Small intestine (tissue), 7 donors: ENCODE measurements around the gene CDT1. TPM values are rescaled to one million over a fixed set of nuclear protein-coding genes. Genes with fewer than 3 reads are reported as not detected.
"Not testable (repeated sequence)": the region's sequence is repeated elsewhere in the genome, so short reads cannot be mapped to it uniquely, and the experiment has no call there.

Experiments
- DNase-seq, 2 donors: peaks; one replicate each; pipeline versions ENCODE4 v3.0.0 to v3.0.0-alpha.2; 2013
- FAIRE-seq: peaks from 2 replicates; lab custom pipeline; 2012; peaks lifted over from hg19 to GRCh38; lab: Jason Lieb, UNC
- H3K27ac ChIP-seq, 3 donors: one replicate each; pipeline ENCODE4 v1.5.1; 2013; ENCODE audit warnings: low read length in 2 of 3, mild to moderate bottlenecking in 2 of 3, control low read depth in 1 of 3, inconsistent platforms in 1 of 3, low read depth in 1 of 3, moderate library complexity in 1 of 3
- H3K27me3 ChIP-seq, 3 donors: one replicate each; pipeline ENCODE4 v1.6.1; 2013; ENCODE audit warnings: low read length in 3 of 3, inconsistent platforms in 1 of 3; ENCODE audit not compliant: control insufficient read depth in 3 of 3, insufficient read depth in 3 of 3
- H3K36me3 ChIP-seq, 3 donors: one replicate each; pipeline ENCODE4 v1.6.1; 2013; ENCODE audit warnings: low read length in 3 of 3, inconsistent platforms in 1 of 3, low read depth in 1 of 3, mild to moderate bottlenecking in 1 of 3, moderate library complexity in 1 of 3; ENCODE audit not compliant: control insufficient read depth in 3 of 3, insufficient read depth in 2 of 3
- H3K4me1 ChIP-seq, 3 donors: one replicate each; pipeline ENCODE4 v1.6.1; 2013; ENCODE audit warnings: low read length in 2 of 3, inconsistent platforms in 1 of 3, low read depth in 1 of 3, mild to moderate bottlenecking in 1 of 3, moderate library complexity in 1 of 3; ENCODE audit not compliant: control insufficient read depth in 3 of 3, insufficient read depth in 2 of 3
- H3K4me3 ChIP-seq, 3 donors: one replicate each; pipeline ENCODE4 v1.5.1; 2013; ENCODE audit warnings: low read length in 3 of 3, control low read depth in 1 of 3, inconsistent platforms in 1 of 3, low read depth in 1 of 3, mild to moderate bottlenecking in 1 of 3, moderate library complexity in 1 of 3
- H3K9me3 ChIP-seq, 2 donors: one replicate each; pipeline ENCODE4 v1.6.1; 2013; ENCODE audit warnings: low read depth in 1 of 2, low read length in 1 of 2; ENCODE audit not compliant: control insufficient read depth in 2 of 2, insufficient read depth in 1 of 2
- WGBS, 3 donors: extraction: QIAGEN DNeasy Blood & Tissue Kit; methylation state at CpG; one replicate each; pipeline ENCODE4 v1.1.7; 2013; 5-methylcytosine and 5-hydroxymethylcytosine counted together
- polyA plus RNA-seq, 4 donors: library from polyadenylated mRNA; stranded (reverse) in 3 of 4; unstranded in 1 of 4; fragments of 200-250 nt in 3 of 4; fragments of 120-200 nt in 1 of 4; gene quantifications; one replicate each; pipeline versions ENCODE4 v1.2.1 to v1.2.3, GENCODE V29; 2013
- donor health status: healthy with polysubstance abuse.
- donor health status: control.
- donor health status: control.
- donor health status: Bipolar disorder and iron deficiency.
- donor health status: healthy.

CDT1 gene
- polyA plus RNA-seq, 4 donors: 1.1 to 16.7 (median 9.0) TPM

GRCh38 chr16:88783391-88784073 is 20.1 kb upstream of the CDT1 start:
- peak overlapping the region; percentile 55 to 91 (median 73) for H3K4me3 ChIP-seq
- no peaks in the 10 kb centered on the region for H3K9me3 ChIP-seq
- WGBS, 3 donors: 22 to 48% (median 47%) methylated on average over 27 of the region's 27 CpGs
- FAIRE-seq (no peak), DNase-seq (no peak)
- H3K4me1 ChIP-seq: peaks cover 3 to 53% (median 20%) of the 10 kb centered on the region in 3 donors
- no peaks in the 10 kb centered on the region for H3K27me3 ChIP-seq
- H3K36me3 ChIP-seq: peaks cover 0 to 16% (median 0%) of the 10 kb centered on the region in 3 donors
- peak overlapping the region; percentile 55 to 83 (median 71) for H3K27ac ChIP-seq

- no peaks in the 10 kb centered on the region for H3K9me3 ChIP-seq
- DNase-seq: peak; percentile 55 to 84
- no peaks in the 10 kb centered on the region for H3K27me3 ChIP-seq
- peak overlapping the region; percentile 55 to 91 (median 73) for H3K4me3 ChIP-seq
- H3K4me1 ChIP-seq: peaks cover 3 to 53% (median 20%) of the 10 kb centered on the region in 3 donors
- peaks cover 0 to 16% (median 0%) of the 10 kb centered on the region in 3 donors for H3K36me3 ChIP-seq
- H3K27ac ChIP-seq: peak overlapping the region; percentile 55 to 83 (median 71)
- no peak for FAIRE-seq
- WGBS, 3 donors: 2 to 6% (median 4%) methylated on average over 35 to 74 of the region's 74 CpGs
These were observed 19.3 kb upstream of the CDT1 start for GRCh38 chr16:88784074-88784855.

- Histone ChIP-seq H3K4me3 (peak overlapping the region in 2 of 3 donors; percentile 73 to 91), H3K9me3 (no peaks in the 10 kb centered on the region), H3K4me1 (peaks cover 3 to 48% (median 17%) of the 10 kb centered on the region in 3 donors), H3K36me3 (peaks cover 0 to 14% (median 0%) of the 10 kb centered on the region in 3 donors), H3K27me3 (no peaks in the 10 kb centered on the region), H3K27ac (peak overlapping the region in 2 of 3 donors; percentile 71 to 83)
- DNase-seq: no peak
- WGBS, 3 donors: 0 to 4% (median 1%) methylated on average over 9 to 32 of the region's 32 CpGs
- no peak for FAIRE-seq
These were observed 18.8 kb upstream of the CDT1 start for GRCh38 chr16:88784856-88785105.

GRCh38 chr16:88785106-88785924 is 18.3 kb upstream of the CDT1 start, which contains the start of gene PIEZO1:
PIEZO1 (minus strand) TSS chr16:88785220; CDS start chr16:88784964, 256 bp downstream.
- no peak for FAIRE-seq
- 0 to 4% (median 3%) methylated on average over 42 to 110 of the region's 110 CpGs for WGBS, 3 donors
- H3K27me3 ChIP-seq: no peaks in the 10 kb centered on the region
- H3K4me3 ChIP-seq: peak within 1 kb of the TSS; percentile 55 to 91 (median 73)
- H3K4me1 ChIP-seq: peaks cover under 1 to 44% (median 12%) of the 10 kb centered on the region in 3 donors
- DNase-seq: peak; percentile 66 to 87
- H3K27ac ChIP-seq: peak within 1 kb of the TSS; percentile 55 to 83 (median 75)
- peaks cover 0 to 12% (median 0%) of the 10 kb centered on the region in 3 donors for H3K36me3 ChIP-seq
- H3K9me3 ChIP-seq: no peaks in the 10 kb centered on the region

GRCh38 chr16:88787579-88788314 is 15.8 kb upstream of the CDT1 start:
- H3K27ac ChIP-seq: no peak overlapping the region
- H3K27me3 ChIP-seq: peaks cover 0 to 2% (median 0%) of the 10 kb centered on the region in 3 donors
- H3K4me3 ChIP-seq: no peak overlapping the region
- FAIRE-seq: no peak
- 58 to 83% (median 64%) methylated on average over 11 of the region's 11 CpGs for WGBS, 3 donors
- peak; percentile 49 to 58 for DNase-seq
- no peaks in the 10 kb centered on the region for H3K36me3 ChIP-seq
- peaks cover 0 to 34% (median 5%) of the 10 kb centered on the region in 3 donors for H3K4me1 ChIP-seq
- no peaks in the 10 kb centered on the region for H3K9me3 ChIP-seq

GRCh38 chr16:88788749-88789148 is 14.8 kb upstream of the CDT1 start:
- not testable (repeated sequence) for H3K27ac ChIP-seq, H3K36me3 ChIP-seq, H3K4me3 ChIP-seq, DNase-seq, H3K9me3 ChIP-seq, FAIRE-seq, H3K27me3 ChIP-seq
- 93 to 97% (median 95%) methylated on average over 8 of the region's 8 CpGs for WGBS, 3 donors
- H3K4me1 ChIP-seq: peaks cover 0 to 37% (median 0%) of the 10 kb centered on the region in 3 donors

- 71 to 83% (median 77%) methylated on average over 7 of the region's 7 CpGs for WGBS, 3 donors
- no peaks in the 10 kb centered on the region for H3K9me3 ChIP-seq
- peaks cover 0 to 34% (median 0%) of the 10 kb centered on the region in 3 donors for H3K4me1 ChIP-seq
- DNase-seq (no peak), FAIRE-seq (no peak)
- no peak overlapping the region for H3K27ac ChIP-seq
- no peak overlapping the region for H3K4me3 ChIP-seq
- H3K27me3 ChIP-seq: peaks cover 0 to 6% (median 0%) of the 10 kb centered on the region in 3 donors
- no peaks in the 10 kb centered on the region for H3K36me3 ChIP-seq
These were observed 14.0 kb upstream of the CDT1 start for GRCh38 chr16:88789594-88789993.
